Measurements from ENCODE around the gene CEP128. TPM values are rescaled to one million over a fixed set of nuclear protein-coding genes. Genes with fewer than 3 reads are reported as not detected.

Gene CEP128
- total and polyA plus RNA-seq, 2 experiments from 2014 or later, result 7.6 to 17.6 TPM

- TF ChIP-seq, protein P1, sequence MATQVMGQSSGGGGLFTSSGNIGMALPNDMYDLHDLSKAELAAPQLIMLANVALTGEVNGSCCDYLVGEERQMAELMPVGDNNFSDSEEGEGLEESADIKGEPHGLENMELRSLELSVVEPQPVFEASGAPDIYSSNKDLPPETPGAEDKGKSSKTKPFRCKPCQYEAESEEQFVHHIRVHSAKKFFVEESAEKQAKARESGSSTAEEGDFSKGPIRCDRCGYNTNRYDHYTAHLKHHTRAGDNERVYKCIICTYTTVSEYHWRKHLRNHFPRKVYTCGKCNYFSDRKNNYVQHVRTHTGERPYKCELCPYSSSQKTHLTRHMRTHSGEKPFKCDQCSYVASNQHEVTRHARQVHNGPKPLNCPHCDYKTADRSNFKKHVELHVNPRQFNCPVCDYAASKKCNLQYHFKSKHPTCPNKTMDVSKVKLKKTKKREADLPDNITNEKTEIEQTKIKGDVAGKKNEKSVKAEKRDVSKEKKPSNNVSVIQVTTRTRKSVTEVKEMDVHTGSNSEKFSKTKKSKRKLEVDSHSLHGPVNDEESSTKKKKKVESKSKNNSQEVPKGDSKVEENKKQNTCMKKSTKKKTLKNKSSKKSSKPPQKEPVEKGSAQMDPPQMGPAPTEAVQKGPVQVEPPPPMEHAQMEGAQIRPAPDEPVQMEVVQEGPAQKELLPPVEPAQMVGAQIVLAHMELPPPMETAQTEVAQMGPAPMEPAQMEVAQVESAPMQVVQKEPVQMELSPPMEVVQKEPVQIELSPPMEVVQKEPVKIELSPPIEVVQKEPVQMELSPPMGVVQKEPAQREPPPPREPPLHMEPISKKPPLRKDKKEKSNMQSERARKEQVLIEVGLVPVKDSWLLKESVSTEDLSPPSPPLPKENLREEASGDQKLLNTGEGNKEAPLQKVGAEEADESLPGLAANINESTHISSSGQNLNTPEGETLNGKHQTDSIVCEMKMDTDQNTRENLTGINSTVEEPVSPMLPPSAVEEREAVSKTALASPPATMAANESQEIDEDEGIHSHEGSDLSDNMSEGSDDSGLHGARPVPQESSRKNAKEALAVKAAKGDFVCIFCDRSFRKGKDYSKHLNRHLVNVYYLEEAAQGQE (IDR thresholded peaks at IDR 0.05; ENCODE audit: unreplicated experiment), result no peak
- TF ChIP-seq JUNB (IDR thresholded peaks at IDR 0.05; ENCODE audit: unreplicated experiment) (no peak), EZH2phosphoT487 (IDR thresholded peaks at IDR 0.05; ENCODE audit: unreplicated experiment) (no peak)
Measured at GRCh38 chr14:80629606-80630005, 311.9 kb downstream of the CEP128 start (continued).

DNA sequence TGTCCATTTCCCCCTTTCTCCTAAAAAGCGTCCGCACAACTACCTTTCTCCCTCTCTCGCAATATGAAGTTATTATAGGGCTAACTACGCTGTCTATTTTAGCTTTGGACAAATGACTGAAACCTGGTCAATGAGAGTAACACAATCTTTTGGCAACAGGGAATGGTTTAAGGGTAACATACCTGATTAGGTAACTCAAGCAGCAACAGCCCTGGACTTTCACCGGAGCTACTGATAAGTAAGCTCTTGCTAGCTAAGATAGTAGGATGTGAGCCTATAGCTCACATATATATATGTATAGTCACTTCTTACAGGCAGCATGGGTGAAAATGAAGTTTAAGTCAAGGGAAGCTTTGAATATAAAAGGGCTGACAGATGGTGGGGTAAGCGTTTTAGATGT is 313.0 kb downstream of the CEP128 start:
- Histone ChIP-seq H3K36me3 (ENCODE audit: insufficient read depth) (no peaks in the 10 kb centered on the region), H3F3A (replicated peaks; ENCODE audit: low read depth) (no peaks in the 10 kb centered on the region), H2AFZ (no peak overlapping the region), H4K20me1 (replicated peaks; ENCODE audit: insufficient read depth) (no peaks in the 10 kb centered on the region), H3K4me1 (ENCODE audit: insufficient read depth) (no peaks in the 10 kb centered on the region), H3K4me2 (no peak overlapping the region), H3K27me3 (ENCODE audit: insufficient read depth) (no peaks in the 10 kb centered on the region), H3K27ac (ENCODE audit: low read depth) (no peak overlapping the region), H3K79me2 (replicated peaks; ENCODE audit: insufficient read depth) (no peaks in the 10 kb centered on the region), H3K4me3 (no peak overlapping the region), H3K9me2 (ENCODE audit: insufficient read depth) (no peaks in the 10 kb centered on the region)
- Mint-ChIP-seq H3K4me3 (no peak overlapping the region), H3K9me3 (no peaks in the 10 kb centered on the region), H3K4me1 (no peaks in the 10 kb centered on the region), H3K36me3 (ENCODE audit: low read depth) (0 out of 3 replicates have a peak, but pooled peaks cover 3% of the 10 kb centered on the region), H3K27me3 (ENCODE audit: insufficient read depth, low read depth, poor library complexity) (no peaks in the 10 kb centered on the region), H3K27ac (no peak overlapping the region)
- DNase-seq (ENCODE audit: low spot score) (no peak), ATAC-seq (no peak)
- TF ChIP-seq NANOG (IDR thresholded peaks at IDR 0.05; ENCODE audit: borderline replicate concordance) (no peak), EZH2 (IDR thresholded peaks at IDR 0.05; ENCODE audit: low read depth, unreplicated experiment) (no peak), CTCF (conservative IDR thresholded peaks at IDR 0.05; ENCODE audit: low read depth in 2 of 2) (no peak), POLR2AphosphoS5 (IDR thresholded peaks at IDR 0.05; ENCODE audit: low read depth) (no peak), CREB1 (CRISPR knock-in tag; IDR thresholded peaks at IDR 0.05; ENCODE audit: low read depth) (no peak), ZNF114 (CRISPR knock-in tag; IDR thresholded peaks at IDR 0.05) (no peak), STAT1 (IDR thresholded peaks at IDR 0.05; ENCODE audit: unreplicated experiment) (no peak), ZNF462 (CRISPR knock-in tag; IDR thresholded peaks at IDR 0.05) (no peak)
- TF ChIP-seq, protein P1 (IDR thresholded peaks at IDR 0.05; ENCODE audit: unreplicated experiment), result no peak
